CD4-positive, alpha-beta T cell treated with Interleukin-4 for 4 hours (primary cell): ENCODE measurements around the gene OSBPL5.
A peak's percentile ranks its signal among the peaks of the same experiment; 100 is the strongest.

Experiments
- DNase-seq: peaks from one replicate; pipeline ENCODE4 v3.0.0-alpha.2; 2020

Gene OSBPL5

DNA sequence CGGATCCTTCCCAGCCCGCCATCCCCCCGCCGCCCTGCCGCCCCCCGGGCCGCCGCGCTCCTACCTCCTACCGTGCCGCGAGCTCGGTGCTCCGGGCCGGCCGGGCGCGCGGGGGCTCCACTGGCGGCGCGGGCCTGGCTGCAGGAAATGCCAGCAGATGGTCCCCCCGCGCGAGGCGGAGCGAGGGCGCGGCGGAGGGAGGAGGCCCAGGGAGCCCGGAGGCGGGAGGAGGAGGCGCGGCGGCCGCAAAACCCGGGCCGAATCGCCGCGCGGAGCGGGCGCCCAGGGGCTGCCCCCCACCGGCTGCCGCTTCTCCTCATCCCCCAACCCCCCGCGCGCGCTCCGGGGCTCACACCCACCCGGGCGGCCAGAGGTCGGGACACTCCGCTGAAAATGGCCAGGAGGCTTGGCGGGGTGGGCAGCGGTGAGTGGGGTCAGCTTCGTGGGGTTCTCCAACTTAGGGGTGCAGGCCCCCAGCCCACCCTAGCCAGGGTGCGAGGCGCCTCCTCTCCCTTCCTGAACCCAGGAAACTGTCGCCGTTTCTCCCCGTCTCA, at the start of gene OSBPL5:
Gene OSBPL5 (minus strand): TSS at position 159 of the 554 bp plus-strand sequence. CDS start 36,162 bp downstream, outside the sequence.
- peak; percentile 33 for DNase-seq

- no peak for DNase-seq
These were observed 49.2 kb upstream of the OSBPL5 start for GRCh38 chr11:3214420-3214699.

GRCh38 chr11:3213659-3214419, 48.7 kb upstream of the OSBPL5 start:
- no peak for DNase-seq

- no peak for DNase-seq
These were observed 43.2 kb upstream of the OSBPL5 start for GRCh38 chr11:3208272-3208671.

- no peak for DNase-seq
These were observed 42.5 kb upstream of the OSBPL5 start for GRCh38 chr11:3207526-3208189.

- DNase-seq: no peak
These were observed 41.8 kb upstream of the OSBPL5 start for GRCh38 chr11:3206922-3207204.

GRCh38 chr11:3206156-3206921, 41.2 kb upstream of the OSBPL5 start:
- DNase-seq: no peak

- no peak for DNase-seq
These were observed 40.4 kb upstream of the OSBPL5 start for GRCh38 chr11:3205261-3206155.

DNA sequence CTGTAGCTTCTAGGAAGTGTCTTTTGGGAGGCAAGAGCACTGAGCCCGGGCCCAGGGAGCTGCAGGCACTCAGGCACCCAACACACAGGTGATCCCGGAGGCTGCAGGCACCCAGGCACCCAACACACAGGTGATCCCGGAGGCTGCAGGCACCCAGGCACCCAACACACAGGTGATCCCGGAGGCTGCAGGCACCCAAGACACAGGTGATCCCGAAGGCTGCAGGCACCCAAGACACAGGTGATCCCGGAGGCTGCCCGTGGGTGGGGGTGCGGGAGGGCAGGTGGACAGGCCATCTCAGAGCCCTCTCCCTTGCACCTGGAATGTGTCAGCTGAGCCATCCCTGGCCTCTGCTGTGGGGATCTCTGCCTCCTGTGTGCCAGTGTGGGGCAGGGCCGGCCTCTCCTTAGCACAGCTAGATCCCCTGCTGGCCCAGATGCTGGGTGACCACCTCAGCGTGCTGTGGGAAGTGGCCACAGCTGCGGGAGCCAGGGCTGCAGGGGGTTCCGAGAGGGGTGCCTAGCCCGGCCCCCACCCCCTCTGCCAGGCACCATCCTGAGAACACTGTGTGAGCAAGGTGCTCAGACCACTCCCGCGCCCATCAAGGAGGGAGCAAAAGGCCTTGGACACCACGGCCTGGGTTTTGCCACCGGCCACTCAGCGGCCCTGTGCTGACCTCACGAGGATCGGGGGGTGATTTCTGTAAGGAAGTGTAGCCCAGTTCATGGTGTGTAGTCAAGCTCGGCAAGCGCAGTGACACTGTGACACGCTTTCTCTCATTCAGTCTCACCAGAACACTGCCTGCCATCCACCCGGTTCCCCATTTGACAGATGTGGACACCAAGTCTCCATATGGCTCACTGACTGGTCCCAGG, 39.3 kb upstream of the OSBPL5 start:
- DNase-seq: no peak

DNA sequence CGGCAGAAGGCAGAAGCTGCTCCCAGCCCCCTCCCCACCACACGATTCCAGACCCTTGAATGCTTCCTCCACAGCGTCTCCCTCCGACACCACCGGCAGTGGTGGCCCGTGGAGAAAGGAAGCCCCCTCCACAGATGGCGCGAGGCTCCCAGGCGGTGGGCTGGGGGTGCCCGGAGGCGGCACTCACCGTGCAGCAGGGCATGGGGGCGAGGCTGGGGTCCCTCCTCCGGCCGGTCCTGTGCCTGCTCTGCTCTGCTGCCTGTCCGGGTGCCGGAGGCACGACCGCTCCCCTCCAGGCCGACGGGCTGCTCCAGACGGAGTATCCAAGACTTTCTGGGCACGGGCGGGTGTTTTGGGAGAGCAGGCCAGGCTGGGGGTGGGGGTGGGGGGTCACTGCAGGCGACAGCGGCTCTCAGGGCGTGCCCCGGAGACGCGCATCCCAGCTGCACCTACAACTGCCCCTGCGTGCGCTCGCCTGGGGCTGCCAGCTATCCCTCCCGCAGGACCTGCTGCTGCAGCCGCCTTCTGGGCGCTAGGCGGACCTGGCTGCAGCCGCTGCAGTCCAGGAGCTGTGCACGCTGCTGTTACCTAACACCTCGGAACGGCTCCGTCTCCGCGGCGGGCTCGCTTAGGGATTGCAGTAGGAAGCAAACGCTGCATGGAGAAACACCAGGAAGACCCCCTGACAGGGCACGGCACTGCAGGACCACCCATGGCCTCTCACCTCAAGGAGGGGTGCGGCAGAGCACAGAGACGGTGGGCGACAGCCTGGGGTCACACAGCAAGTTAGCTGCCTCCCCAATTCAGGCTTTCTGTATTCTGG, 38.3 kb upstream of the OSBPL5 start:
- no peak for DNase-seq

GRCh38 chr11:3202759-3203158, 37.6 kb upstream of the OSBPL5 start:
- no peak for DNase-seq

DNA sequence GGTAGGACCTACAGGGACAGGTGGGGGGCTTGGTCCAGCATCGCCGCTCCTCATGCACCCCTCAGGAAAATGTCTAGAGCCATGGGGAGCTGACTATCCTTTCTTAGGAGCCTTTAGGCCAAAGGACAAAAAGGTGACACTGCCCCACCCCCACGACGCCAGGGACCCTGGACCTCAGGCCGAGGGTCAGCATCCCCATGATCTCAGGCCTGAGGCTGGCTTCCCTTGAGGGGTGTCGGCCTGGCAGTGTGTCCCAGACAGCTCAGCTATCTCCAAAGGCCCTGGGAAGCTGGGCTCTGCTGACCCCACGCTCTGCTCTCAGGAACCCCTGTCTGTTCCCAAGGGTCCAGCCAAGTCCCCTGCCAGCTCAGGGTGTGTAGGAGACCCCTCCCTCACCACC, 37.2 kb upstream of the OSBPL5 start:
- DNase-seq: no peak

DNA sequence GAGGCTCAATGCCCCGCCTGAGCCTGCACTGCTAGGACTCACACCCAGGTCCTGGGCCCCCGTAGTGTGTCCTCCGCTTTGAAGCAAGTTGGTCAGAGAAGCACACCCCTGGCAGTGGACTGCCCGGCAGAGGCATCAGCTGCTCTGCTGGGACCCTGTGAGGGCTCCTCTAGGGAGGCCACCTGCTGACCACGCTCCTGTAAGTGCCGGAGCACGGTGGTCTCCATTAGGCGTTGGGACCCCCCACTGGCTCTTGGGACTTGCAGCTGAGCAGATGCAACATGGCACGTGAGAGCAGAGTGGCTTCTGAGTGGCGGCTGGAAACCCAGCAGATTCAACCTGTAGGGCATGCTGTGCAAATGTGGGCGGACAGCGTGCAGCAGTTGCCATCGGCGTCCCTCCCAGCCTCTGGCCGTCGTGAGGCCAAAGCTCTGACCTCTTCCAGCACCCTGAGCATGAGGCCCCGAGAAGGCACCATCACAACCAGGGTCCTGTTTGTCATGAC, 36.6 kb upstream of the OSBPL5 start:
- no peak for DNase-seq

DNA sequence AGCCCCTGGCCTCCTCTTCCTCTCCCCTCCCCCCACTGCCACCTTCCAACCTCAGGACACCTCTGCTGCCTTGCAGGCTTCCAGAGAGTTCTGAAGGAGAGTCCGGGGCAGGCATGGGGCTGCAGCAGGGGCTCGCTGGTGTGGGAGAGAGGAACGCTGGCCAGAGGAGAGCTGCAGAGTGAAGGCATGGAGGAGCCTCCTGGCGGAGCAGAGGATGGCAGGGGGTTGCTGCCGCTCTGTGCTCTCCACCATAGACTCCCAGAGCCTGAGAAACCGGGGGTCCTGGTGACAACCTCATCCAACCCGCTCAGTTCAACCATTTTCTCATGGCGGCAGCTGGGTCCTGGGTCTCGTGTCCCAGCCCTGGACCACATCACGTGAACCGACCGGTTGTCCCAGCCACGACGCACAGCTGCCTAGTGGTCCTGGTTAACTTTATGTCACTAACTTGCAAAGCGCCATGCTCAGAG, 36.0 kb upstream of the OSBPL5 start:
- no peak for DNase-seq

DNA sequence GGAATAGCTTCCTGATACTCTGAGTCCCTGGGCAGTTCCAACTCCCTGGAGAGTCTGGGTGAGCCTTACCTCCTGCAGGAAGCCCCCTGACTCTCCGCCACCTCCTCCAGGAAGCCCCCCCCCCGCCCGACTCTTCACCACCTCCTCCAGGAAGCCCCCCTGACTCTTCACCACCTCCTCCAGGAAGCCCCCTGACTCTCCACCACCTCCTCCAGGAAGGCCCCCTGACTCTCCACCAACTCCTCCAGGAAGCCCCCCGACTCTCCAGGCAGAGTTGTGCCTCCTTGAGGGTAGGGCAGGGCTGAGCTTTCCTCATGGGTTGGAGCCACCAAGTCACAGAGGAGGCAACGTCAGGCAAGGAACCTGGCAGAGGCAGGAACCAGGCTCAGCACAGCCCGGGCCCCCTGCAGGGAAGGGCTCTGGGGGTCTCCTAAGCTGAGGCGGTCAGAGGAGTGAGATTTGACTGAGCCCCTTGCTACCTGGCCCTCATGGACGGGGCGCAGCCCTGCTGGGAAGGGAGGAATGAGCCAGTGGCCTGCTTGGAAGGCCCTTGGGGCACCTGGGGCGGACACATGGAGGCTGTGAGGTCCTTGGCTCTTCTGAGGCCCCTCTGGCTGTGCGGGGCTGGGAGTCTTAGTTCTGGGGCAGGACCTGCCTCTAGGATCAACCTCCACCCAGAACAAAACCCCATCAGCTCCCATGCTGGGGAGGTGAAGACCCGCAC, 35.4 kb upstream of the OSBPL5 start:
- no peak for DNase-seq

DNA sequence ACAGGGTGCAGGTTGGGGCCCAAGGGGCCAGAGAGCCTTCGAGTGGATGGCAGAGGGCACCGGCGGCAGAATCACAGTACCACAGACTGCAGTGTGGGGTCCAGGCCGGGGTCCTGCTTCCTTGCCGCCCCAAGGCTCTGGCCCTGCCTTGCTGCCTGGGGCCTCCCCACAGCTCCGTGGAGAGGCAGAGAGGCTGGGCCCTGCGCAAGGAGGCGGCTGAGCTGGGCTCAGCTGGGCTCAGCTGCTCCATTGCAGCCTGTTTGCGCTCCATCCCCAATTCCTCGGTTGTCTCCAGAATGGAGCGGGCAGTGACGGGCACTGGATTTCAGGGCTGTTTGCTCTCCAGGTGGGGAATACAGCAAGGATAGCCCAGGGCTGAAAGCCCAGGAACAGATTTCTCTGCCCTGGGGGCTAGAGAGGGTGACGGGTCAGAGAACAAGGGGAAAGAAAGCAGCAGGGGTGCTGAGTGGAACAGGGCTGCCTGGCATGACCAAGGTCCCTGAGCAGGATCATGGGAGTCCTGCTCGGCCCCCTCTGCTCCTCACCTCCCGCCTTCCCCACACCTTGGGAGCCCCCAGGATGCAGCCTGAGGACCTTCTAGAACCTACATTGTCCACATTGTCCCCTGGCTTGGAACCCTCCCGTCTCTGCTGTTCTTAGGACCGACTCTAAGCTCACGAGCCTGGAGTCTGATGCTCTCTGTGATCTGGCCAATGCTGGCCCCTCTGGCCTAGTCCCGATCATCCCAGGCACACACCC, 34.6 kb upstream of the OSBPL5 start:
- no peak for DNase-seq

GRCh38 chr11:3198815-3199214, 33.7 kb upstream of the OSBPL5 start:
- DNase-seq: no peak

GRCh38 chr11:3197878-3198528, 32.9 kb upstream of the OSBPL5 start:
- no peak for DNase-seq
